GM10847 (cell line): ENCODE measurements around the gene LRRC36.

Experiments used
- POLR2A ChIP-seq: IDR thresholded peaks from 2 replicates; pipeline ENCODE4 v1.6.1; 2011; ENCODE audit not compliant: insufficient read length; ENCODE audit errors: extremely low read depth

The LRRC36 gene

GRCh38 chr16:67429799-67430503, 103.3 kb downstream of the LRRC36 start:
- no peak for TF ChIP-seq POLR2A

- no peak for TF ChIP-seq POLR2A
Observed at GRCh38 chr16:67430504-67430976, 103.9 kb downstream of the LRRC36 start.

- TF ChIP-seq POLR2A, result no peak
Observed at GRCh38 chr16:67430977-67431774, 104.6 kb downstream of the LRRC36 start, which contains the start of gene HSD11B2. Gene HSD11B2, plus strand, starts transcription at chr16:67431121. Its CDS starts 128 bp downstream, at chr16:67431249.

GRCh38 chr16:67431775-67432505, 105.3 kb downstream of the LRRC36 start:
- no peak for TF ChIP-seq POLR2A

GRCh38 chr16:67432506-67432890, 105.9 kb downstream of the LRRC36 start:
- TF ChIP-seq POLR2A, result no peak

- TF ChIP-seq POLR2A, result no peak
Observed at GRCh38 chr16:67433131-67433719, 106.6 kb downstream of the LRRC36 start.
